HepG2 (cell line): ENCODE measurements around the gene ZNF562. TPM values are rescaled to one million over a fixed set of nuclear protein-coding genes. Genes with fewer than 3 reads are reported as not detected.

Experiments
- ATF3 ChIP-seq: sonication (generic); formaldehyde crosslinking; IDR thresholded peaks from 2 replicates; pipeline ENCODE4 v1.4.0; 2020; ENCODE audit warnings: missing genetic modification reagents
- ATF4 ChIP-seq, 2 experiments: fragments of 450-650 bp in 1 of 2; sonication (generic) in 1 of 2; formaldehyde crosslinking; IDR thresholded peaks; 2 replicates each; pipeline versions ENCODE4 v1.5.0 to v1.8.0; 2020 to 2022; ENCODE audit warnings: mild to moderate bottlenecking in 1 of 2, missing genetic modification reagents in 1 of 2
- CTCF ChIP-seq: sonication (generic); formaldehyde crosslinking; IDR thresholded peaks from 2 replicates; pipeline ENCODE4 v1.5.0; 2020; ENCODE audit warnings: mild to moderate bottlenecking, missing genetic modification reagents, moderate library complexity
- FOXA1 ChIP-seq, 2 experiments: fragments of 450-650 bp in 1 of 2; sonication (generic) in 1 of 2; formaldehyde crosslinking in 1 of 2; IDR thresholded peaks; 2 replicates each; pipeline versions ENCODE4 v1.4.0 to v1.6.1; 2016 to 2020; ENCODE audit warnings: missing genetic modification reagents in 1 of 2
- IRF1 ChIP-seq: sonication (generic); formaldehyde crosslinking; IDR thresholded peaks from 2 replicates; pipeline ENCODE4 v1.4.0; 2020; ENCODE audit warnings: low read depth, mild to moderate bottlenecking, missing genetic modification reagents
- KLF6 ChIP-seq: IDR thresholded peaks from 2 replicates; pipeline ENCODE4 v1.8.0; 2016; ENCODE audit warnings: missing biosample characterization, missing genetic modification reagents
- MED13 ChIP-seq: sonication (generic); formaldehyde crosslinking; IDR thresholded peaks from 2 replicates; pipeline ENCODE4 v1.5.0; 2020; ENCODE audit warnings: missing genetic modification reagents
- POGZ ChIP-seq: sonication (generic); formaldehyde crosslinking; IDR thresholded peaks from 2 replicates; pipeline ENCODE4 v1.4.0; 2020; ENCODE audit warnings: mild to moderate bottlenecking, missing genetic modification reagents
- POLR2A ChIP-seq, 2 experiments: IDR thresholded peaks; 2 replicates each; pipeline ENCODE4 v1.6.1; 2011; ENCODE audit warnings: low read depth in 2 of 2, low read length in 2 of 2, mild to moderate bottlenecking in 1 of 2, moderate library complexity in 1 of 2; ENCODE audit not compliant: insufficient read depth in 1 of 2
- SNRNP70 ChIP-seq: fragments of 200-400 bp; formaldehyde crosslinking; IDR thresholded peaks from 2 replicates; pipeline ENCODE4 v1.6.1; 2017; ENCODE audit warnings: mild to moderate bottlenecking, low read depth, low read length, moderate library complexity
- STAT6 ChIP-seq: sonication (generic); formaldehyde crosslinking; IDR thresholded peaks from 2 replicates; pipeline ENCODE4 v1.4.0; 2020; ENCODE audit warnings: missing genetic modification reagents, mild to moderate bottlenecking, borderline replicate concordance
- THAP8 ChIP-seq: sonication (generic); formaldehyde crosslinking; IDR thresholded peaks from 2 replicates; pipeline ENCODE4 v1.5.1; 2020; ENCODE audit warnings: missing genetic modification reagents, mild to moderate bottlenecking, borderline replicate concordance
- ZKSCAN1 ChIP-seq: fragments of 150-350 bp; IDR thresholded peaks from 2 replicates; pipeline ENCODE4 v1.6.1; 2014; ENCODE audit warnings: low read length
- ZNF235 ChIP-seq: sonication (generic); formaldehyde crosslinking; IDR thresholded peaks from 2 replicates; pipeline ENCODE4 v1.8.1; 2023; ENCODE audit warnings: mild to moderate bottlenecking, missing genetic modification reagents, borderline replicate concordance
- ZNF333 ChIP-seq: sonication (generic); formaldehyde crosslinking; IDR thresholded peaks from 2 replicates; pipeline ENCODE4 v1.4.0; 2020; ENCODE audit warnings: mild to moderate bottlenecking, missing genetic modification reagents, borderline replicate concordance
- ZNF569 ChIP-seq: sonication (generic); formaldehyde crosslinking; IDR thresholded peaks from 2 replicates; pipeline ENCODE4 v1.5.0; 2020; ENCODE audit warnings: mild to moderate bottlenecking, missing genetic modification reagents, moderate library complexity, borderline replicate concordance
- ZNF570 ChIP-seq: sonication (generic); formaldehyde crosslinking; IDR thresholded peaks from 2 replicates; pipeline ENCODE4 v1.4.0; 2020; ENCODE audit warnings: mild to moderate bottlenecking, missing genetic modification reagents, borderline replicate concordance
- ZNF703 ChIP-seq: sonication (generic); formaldehyde crosslinking; IDR thresholded peaks from 2 replicates; pipeline ENCODE4 v1.5.1; 2020; ENCODE audit warnings: missing genetic modification reagents, mild to moderate bottlenecking, moderate library complexity, borderline replicate concordance
- polyA plus RNA-seq, 8 experiments: library from polyadenylated mRNA; depleted of rRNA in 3 of 8; stranded (reverse) in 7 of 8; unstranded in 1 of 8; fragments of >200 nt; fragmentation: Illumina TruSeq in 4 of 8; extraction: Trizol in 4 of 8; gene quantifications; 2 replicates each; pipeline versions ENCODE4 v1.2.1 to v1.2.3, GENCODE V29; 2011 to 2016; ENCODE audit warnings: low read depth in 4 of 8, missing spikeins in 1 of 8, mixed read lengths in 1 of 8; ENCODE audit not compliant: insufficient read depth in 1 of 8
- total RNA-seq, 5 experiments: library from RNA; depleted of rRNA; stranded (reverse); fragments of >200 nt; fragmentation: Illumina TruSeq; extraction: Trizol; gene quantifications; 2 replicates each; pipeline ENCODE4 v1.2.3, GENCODE V29; 2016; ENCODE audit warnings: low read depth in 1 of 5

Gene ZNF562
- total and polyA plus RNA-seq, 2 of the 13 experiments (the other 11 are each of a cell fraction or from before 2014, with no cell fraction given), result 13.1 to 32.7 TPM

GRCh38 chr19:9621156-9622037 is 53.5 kb downstream of the ZNF562 start, which contains the start of gene ZNF561 (continued):
- TF ChIP-seq ZNF333 (CRISPR knock-in tag) (no peak), IRF1 (CRISPR knock-in tag) (no peak), STAT6 (peak; percentile 68; the same call in 1 of the 2 replicates), ZNF570 (CRISPR knock-in tag) (no peak), CTCF (CRISPR knock-in tag) (peak; percentile 14), ATF3 (CRISPR knock-in tag) (peak; percentile 32; the same call in 1 of the 2 replicates), ATF4 (CRISPR knock-in tag; IDR thresholded peaks at IDR 0.05) (peak in 1 of 2 experiments; percentile 65; a peak in 1 of 4 replicates), POLR2A (IDR thresholded peaks at IDR 0.05; ENCODE audit: insufficient read depth in 1 of 2, low read depth in 2 of 2, low read length in 2 of 2) (peak; percentile 70 to 78), THAP8 (CRISPR knock-in tag) (peak; percentile 74; the same call in 1 of the 2 replicates), ZNF703 (CRISPR knock-in tag) (no peak), SNRNP70 (no peak), FOXA1 (IDR thresholded peaks at IDR 0.05) (no peak), FOXA1 (CRISPR knock-in tag; IDR thresholded peaks at IDR 0.05) (no peak), KLF6 (CRISPR knock-in tag) (no peak), ZNF235 (0 out of 2 replicates have a peak, but pooled peaks have one; percentile 73), POGZ (CRISPR knock-in tag) (peak; percentile 76), ZNF569 (no peak), MED13 (CRISPR knock-in tag) (peak; percentile 50; the same call in 1 of the 2 replicates), ZKSCAN1 (peak; percentile 38; the same call in 1 of the 2 replicates)
